OCI-LY1 (cell line): ENCODE measurements around the gene IL11.

ENCODE experiments used
- CTCF ChIP-seq: fragments of 200-600 bp; sonication (generic), shearing (Covaris generic); IDR thresholded peaks from 2 replicates; pipeline ENCODE4 v1.5.1; 2017; ENCODE audit warnings: mild to moderate bottlenecking, antibody characterized with exemption, low read length, moderate library complexity, mixed read lengths
- EZH2 ChIP-seq: fragments of 200-600 bp; sonication (generic), shearing (Covaris generic); IDR thresholded peaks from 2 replicates; pipeline ENCODE4 v1.8.0; 2017; ENCODE audit warnings: borderline replicate concordance, mixed run types, mild to moderate bottlenecking, antibody characterized with exemption, low read length, moderate library complexity, mixed read lengths

- TF ChIP-seq CTCF = no peak
- no peak for TF ChIP-seq EZH2
Observed at GRCh38 chr19:55390461-55390880, 20.2 kb upstream of the IL11 start.
